Heart left ventricle (tissue), 13 donors: ENCODE measurements around the gene GANAB.
"Not testable (repeated sequence)": the region's sequence is repeated elsewhere in the genome, so short reads cannot be mapped to it uniquely, and the experiment has no call there.

ENCODE experiments used
- CTCF ChIP-seq, 12 donors: fragments of 200-600 bp; sonication (generic) in 4 of 12; IDR thresholded peaks; one replicate each; pipeline versions ENCODE4 v1.5.0 to v1.8.0; 2018 to 2022; ENCODE audit warnings: antibody characterized with exemption in 12 of 12, mild to moderate bottlenecking in 5 of 12
- POLR2A ChIP-seq, 2 donors: fragments of 450-650 bp; IDR thresholded peaks; one replicate each; pipeline ENCODE4 v1.6.1; 2017; ENCODE audit warnings: antibody characterized with exemption in 2 of 2, mild to moderate bottlenecking in 2 of 2, moderate library complexity in 2 of 2
- donor health status: ischemic (EF 13 %, LVEDD 7.1; RV severe dilation, severe dysfunction).
- donor health status: DM: no; HTN: yes; CAD: no.
- donor health status: DM: no; HTN: no; CAD: no.
- donor health status: ischemic (EF 25% LVEDD 6.9; RV normal size, moderate dysfunction).
- donor health status: ischemic (EF 25% LVEDD 5.7; RV mildly dilated, moderate dysfunction).
- donor health status: ischemic (EF 35%, LVEDD 5.7; RV mildly dilated, moderate dysfunction).
- donor health status: nonischemic (EF 11% LVEDD 7.7; RV severe dilation, severe dysfunction).
- donor health status: DM: yes; HTN: yes; CAD: no.
- donor health status: PGD.
- donor health status: ischemic (EF 29% LVEDD 5.4; RV normal size, mild dysfunction).
- donor health status: nonischemic (EF 23%, LVEDD 6.1; RV moderate dilation, normal function).

GRCh38 chr11:62675415-62675814 is 29.0 kb upstream of the GANAB start:
- TF ChIP-seq POLR2A, CTCF (IDR thresholded peaks at IDR 0.05): not testable (repeated sequence)
